ENCODE data around the gene ARHGAP45.

- TF ChIP-seq POLR2A (IDR thresholded peaks at IDR 0.05; ENCODE audit: low read length) (no peak), EP300 (IDR thresholded peaks at IDR 0.05) (no peak), BCL3 (IDR thresholded peaks at IDR 0.05) (no peak), KDM1A (IDR thresholded peaks at IDR 0.05; ENCODE audit: low read depth) (no peak), JUNB (IDR thresholded peaks at IDR 0.05) (no peak), CTCF (IDR thresholded peaks at IDR 0.05) (no peak), ESRRA (IDR thresholded peaks at IDR 0.05; ENCODE audit: borderline replicate concordance, low read length) (no peak), NFE2L2 (conservative IDR thresholded peaks at IDR 0.05; ENCODE audit: low read length) (no peak), MAX (IDR thresholded peaks at IDR 0.05) (no peak), BHLHE40 (IDR thresholded peaks at IDR 0.05; ENCODE audit: low read depth, low read length) (no peak), PBX3 (IDR thresholded peaks at IDR 0.05) (no peak), MYC (IDR thresholded peaks at IDR 0.05; ENCODE audit: borderline replicate concordance, low read length) (no peak), HMGXB4 (CRISPR knock-in tag; IDR thresholded peaks at IDR 0.05; ENCODE audit: borderline replicate concordance) (no peak), CHD2 (IDR thresholded peaks at IDR 0.05; ENCODE audit: low read length, partially characterized antibody) (no peak)
Measured at GRCh38 chr19:1061987-1062386, 5.0 kb upstream of the ARHGAP45 start.

All from A549 (cell line).